Vagina (tissue), 2 donors: ENCODE results near the gene IRF2.

ENCODE experiments used
- POLR2A ChIP-seq, 2 donors: fragments of 450-650 bp; IDR thresholded peaks; one replicate each; pipeline ENCODE4 v1.6.1; 2017; ENCODE audit warnings: antibody characterized with exemption in 2 of 2, mild to moderate bottlenecking in 2 of 2, moderate library complexity in 2 of 2
- POLR2AphosphoS5 ChIP-seq, 2 donors: sonication (generic); formaldehyde crosslinking; IDR thresholded peaks; one replicate each; pipeline ENCODE4 v1.9.0; 2017; ENCODE audit warnings: antibody characterized with exemption in 2 of 2, mild to moderate bottlenecking in 2 of 2, low read depth in 1 of 2; ENCODE audit not compliant: insufficient read depth in 1 of 2

DNA sequence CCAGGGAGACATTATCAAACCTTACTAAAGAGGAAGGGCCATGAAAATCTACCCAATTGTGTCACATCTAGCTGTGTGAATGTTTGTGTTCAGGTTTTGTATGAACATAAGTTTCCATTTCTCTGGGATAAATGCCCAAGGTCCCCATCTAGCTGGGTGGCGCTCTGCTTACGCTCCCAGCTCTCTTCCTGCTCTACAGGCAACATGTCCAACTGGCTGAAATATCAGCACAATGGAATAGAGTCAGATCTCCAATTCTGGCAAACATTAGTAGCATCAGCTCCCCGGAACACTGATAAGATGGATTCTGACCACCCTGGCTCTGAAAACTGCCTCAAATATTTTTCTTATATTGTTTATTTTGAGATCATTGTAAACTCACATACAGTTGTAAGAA lies 74.8 kb downstream of the IRF2 start:
- TF ChIP-seq POLR2AphosphoS5 (IDR thresholded peaks at IDR 0.05; ENCODE audit: insufficient read depth in 1 of 2, low read depth in 1 of 2) (no peak), POLR2A (IDR thresholded peaks at IDR 0.05) (no peak)
